GM18907 (cell line): ENCODE measurements around the gene ERO1A.

ENCODE experiments used
- ATAC-seq: cut with Tn5 transposase; IDR thresholded peaks from one replicate; pipeline ENCODE4 v1.9.1; 2021; ENCODE audit warnings: mild to moderate bottlenecking, moderate library complexity; ENCODE audit not compliant: unreplicated experiment

Gene ERO1A

DNA sequence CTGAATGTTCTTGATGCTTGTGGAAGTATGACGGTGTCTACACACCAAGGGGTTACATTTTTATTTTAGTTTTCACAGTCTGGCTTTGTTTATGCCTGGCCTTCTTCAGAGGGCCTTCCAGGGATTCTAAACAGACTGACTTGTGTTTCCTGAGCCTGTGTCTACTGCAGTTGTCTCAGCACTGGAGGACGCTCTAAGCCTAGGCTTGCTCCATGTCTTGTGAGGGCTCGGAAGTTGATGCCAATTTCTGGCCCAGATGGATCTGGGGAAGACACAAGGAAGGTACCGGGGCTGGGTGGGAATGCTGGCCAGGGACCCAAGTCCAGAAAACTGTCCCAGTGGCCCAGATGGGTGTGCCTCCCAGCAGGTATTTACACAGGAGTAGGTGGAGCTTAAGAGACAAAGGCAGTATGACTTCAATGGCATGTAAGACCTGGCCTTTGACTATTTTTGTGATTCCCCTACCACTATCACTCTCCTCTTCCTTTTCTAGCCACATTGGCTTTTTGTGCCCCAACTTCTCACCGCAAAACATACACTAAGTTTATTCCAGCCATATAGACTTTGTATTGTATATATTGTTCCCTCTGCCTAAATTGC is 85.8 kb downstream of the ERO1A start:
- ATAC-seq, result no peak

DNA sequence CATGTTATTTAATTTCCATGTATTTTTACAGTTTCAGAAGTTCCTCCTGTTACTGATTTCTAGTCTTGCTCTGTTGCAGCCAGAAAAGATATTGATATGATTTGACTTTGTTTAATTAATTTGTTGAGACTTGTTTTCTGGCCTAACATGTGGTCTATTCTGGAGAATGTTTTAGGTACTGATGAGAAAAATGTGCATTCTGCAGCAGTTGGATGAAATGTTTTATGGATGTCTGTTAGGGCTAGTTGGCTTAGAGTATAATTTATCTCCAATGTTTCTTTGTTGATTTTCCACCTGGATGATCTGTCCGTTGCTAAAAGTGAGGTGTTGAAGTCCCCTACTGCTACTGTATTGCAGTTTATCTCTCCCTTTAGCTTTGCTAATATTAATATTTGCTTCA is 88.3 kb downstream of the ERO1A start:
- ATAC-seq, result no peak

DNA sequence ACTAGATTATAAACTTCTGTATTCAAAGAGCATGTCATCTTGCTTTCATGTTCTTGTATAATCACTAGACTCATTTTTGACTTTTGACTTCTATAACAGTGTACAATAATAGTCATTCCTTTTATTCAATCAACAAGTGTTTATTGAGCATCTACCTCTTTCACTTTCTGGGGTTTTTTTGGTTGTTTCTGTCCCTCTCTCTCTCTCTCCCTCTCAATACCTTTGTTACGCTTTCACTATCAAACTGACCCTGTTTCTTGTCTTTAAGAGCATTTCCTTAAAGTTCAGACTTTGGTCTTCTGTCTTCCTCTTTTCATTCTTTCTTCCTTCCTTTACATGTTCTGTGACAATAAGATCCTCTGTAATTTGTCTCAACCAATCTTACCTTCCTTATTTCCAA is 93.2 kb downstream of the ERO1A start:
- no peak for ATAC-seq

DNA sequence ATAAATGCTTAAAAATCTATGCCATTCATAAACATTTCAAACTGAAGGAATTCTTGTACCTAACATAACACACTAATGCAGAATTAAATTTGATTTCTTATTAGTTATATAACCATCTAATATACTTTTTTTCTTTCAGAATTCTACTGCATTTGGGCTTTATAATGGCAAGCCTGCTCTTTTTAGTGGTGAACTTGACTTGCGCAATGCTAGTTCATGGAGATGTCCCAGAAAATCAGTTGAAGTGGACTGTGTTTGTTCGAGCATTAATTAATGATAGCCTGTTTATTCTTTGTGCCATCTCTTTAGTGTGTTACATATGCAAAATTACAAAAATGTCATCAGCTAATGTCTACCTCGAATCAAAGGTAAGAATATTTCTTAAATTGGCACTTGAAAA is 95.4 kb downstream of the ERO1A start:
- ATAC-seq, result no peak

DNA sequence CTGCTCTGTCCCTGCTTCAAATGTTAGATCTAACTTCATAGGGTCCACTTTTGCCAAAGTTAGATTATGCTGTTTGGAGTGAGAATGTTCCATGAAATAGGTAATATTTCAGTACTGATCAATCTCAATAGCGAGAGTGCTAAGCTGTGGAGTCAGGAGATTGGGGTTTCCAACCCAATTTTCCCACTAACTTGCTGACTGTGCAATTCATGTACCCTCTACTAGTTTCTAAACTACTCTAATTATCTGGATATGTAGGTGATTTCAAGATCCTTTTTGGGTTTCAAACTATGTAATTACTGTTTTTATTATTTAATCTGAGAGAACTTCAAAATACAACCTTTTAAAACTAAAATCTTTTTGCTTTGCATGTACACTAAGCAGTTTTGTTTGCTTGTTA is 96.8 kb downstream of the ERO1A start:
- ATAC-seq, result no peak

DNA sequence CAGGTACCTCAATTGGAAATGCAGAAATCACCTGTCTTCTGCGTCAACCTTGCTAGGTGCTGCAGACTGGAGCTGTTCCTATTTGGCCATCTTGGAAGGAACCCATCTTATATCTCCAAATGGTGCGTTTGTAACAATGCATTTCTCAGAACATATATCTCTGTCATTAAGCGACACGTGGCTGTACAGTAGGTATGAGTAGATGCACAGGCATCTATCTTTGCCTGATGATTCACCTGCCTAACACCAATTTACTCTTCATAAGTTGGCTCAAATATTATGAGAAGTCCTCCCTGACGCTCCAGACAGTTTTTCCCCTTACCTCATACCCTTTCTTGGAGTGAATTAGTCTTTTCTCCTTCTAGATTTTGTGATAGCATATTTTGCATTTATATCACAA is 98.5 kb downstream of the ERO1A start:
- ATAC-seq, result no peak

DNA sequence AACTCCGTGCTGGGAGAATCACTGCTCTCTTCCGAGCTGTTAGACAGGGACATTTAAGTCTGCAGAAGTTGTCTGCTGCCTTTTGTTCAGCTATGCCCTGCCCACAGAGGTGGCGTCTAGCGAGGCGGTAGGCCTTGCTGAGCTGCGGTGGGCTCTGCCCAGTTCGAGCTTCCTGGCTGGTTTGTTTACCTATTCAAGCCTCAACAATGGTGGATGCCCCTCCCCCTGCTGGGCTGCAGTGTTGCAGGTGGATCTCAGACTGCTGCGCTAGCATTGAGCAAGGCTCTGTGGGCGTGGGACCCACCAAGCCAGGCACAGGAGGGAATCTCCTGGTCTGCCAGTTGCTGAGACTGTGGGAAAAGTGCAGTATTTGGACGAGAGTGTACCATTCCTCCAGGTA is 99.0 kb downstream of the ERO1A start:
- no peak for ATAC-seq

DNA sequence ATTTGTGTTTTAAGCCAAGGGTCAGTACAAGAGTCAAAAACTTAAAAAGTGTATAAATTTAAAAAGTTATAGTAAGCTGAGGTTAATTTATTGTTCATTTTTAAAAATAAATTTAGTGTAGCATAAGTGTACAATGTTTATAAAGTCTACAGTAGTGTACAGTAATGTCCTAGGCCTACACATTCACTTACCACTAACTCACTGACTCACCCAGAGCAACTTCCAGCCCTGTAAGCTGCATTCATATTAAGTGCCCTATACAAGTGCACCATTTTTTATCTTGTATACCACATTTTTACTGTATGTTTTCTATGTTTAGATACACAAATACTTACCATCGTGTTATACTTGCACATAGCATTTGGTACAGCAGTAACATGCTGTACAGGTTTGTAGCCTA is 105.0 kb downstream of the ERO1A start:
- ATAC-seq, result no peak
